Measurements from ENCODE around the gene SBF2.
"Not testable (repeated sequence)": the region's sequence is repeated elsewhere in the genome, so short reads cannot be mapped to it uniquely, and the experiment has no call there.

The SBF2 gene

DNA sequence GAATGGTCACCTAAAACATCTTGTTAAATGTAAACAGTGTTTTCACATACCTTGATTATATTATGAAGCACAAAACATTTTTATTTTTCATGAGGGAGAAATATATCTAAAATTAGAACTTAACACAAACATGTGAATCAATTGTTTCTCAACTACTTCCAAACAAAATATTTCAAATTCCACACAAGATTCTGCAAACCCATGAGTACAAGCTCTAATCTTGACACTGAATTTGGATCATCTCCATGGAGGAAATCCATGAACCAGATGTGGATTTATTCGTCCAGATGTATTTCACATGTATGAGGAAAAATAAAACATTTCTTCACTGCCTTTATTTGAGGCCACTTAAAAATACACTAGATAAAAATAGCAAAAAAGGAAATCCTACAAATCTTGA is 184.2 kb downstream of the SBF2 start:
- no peak for DNase-seq

DNA sequence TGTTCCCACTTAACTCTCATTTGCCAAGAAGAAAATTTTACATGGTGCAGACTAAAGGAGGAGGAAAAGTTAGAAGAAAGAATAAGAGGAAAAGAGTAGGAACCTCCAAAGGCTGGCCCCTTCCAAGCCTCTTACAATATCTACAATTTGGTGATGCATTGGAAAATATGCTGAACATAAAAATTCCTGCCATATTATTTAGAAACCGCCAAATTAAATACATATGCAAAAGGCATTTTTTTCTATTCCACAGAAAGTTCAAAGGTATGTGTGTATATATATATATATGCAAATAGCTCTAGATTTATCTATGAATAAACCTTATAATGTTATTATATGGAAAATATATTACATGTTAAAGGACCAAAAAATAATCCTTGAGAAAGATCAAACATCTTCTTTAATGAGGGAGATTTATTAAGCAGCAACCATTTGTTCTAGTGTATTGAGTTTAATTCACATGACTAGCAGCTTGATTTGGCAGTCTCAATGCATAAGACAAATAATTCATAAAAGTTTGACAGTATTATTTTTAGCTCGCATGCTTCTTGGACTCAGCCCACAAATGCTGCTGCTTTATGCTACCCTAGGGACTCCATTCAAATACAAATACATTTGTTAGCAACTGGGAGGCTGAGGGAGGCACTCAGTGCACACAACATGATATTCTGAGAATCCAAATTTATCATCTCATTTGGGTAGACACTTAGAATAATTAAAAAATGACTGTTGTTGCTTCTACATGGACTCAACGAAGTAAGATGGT is 184.9 kb downstream of the SBF2 start:
- DNase-seq = no peak

DNA sequence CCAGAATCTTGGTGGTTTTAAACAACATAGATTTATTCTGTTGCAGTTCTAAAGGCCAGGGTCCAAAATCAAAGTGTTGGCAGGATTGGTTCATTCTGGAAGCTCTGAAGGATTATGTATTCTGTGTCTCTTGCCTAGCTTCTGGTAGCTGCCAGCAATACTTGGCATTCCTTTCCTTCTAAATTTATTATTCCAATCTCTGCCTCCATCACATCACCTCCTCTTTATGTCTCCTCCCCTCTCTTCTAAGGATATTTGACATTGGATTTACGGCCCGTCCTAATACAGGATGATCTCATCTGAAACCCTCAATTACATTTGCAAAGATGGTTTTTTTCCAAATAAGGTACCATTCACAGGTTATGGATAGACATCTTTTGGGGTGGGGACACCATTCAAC is 186.5 kb downstream of the SBF2 start:
- DNase-seq = no peak

DNA sequence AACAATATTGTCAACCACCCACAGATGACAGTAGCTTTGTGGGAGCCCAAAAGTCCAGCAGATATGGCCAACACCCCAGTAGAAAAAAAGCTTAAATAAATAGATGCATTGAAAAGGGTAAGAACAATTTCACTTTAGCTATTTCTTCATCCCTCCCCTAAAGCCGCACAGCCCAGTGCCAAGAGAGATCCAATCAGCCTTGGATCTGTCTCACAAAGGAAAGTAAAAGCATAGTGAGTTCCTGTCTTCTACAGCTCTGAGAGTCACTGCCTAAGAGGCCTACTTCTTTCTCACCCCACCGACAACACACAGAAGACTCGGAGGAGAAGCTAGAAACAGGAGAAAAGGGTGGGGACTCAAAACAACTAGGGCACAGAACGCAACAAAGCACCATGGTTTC is 196.4 kb downstream of the SBF2 start:
- DNase-seq = no peak

DNA sequence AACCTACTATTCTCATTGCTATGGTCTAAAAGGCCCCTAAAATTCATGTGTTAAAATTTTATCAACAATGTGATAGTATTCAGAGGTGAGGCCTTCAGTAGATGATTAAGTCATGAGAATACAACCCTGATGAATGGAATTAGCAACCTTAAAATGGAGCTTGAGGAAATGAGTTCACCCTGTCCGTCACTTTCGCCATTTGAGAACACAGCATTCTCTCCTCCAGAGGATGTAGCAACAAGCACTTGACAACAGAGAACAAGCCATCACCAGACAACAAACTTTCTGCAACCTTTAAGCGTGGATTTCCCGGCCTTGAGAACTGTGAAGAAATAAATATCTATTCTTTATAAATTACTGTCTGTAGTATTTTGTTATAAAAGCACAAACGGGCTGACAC is 197.0 kb downstream of the SBF2 start:
- DNase-seq = no peak

DNA sequence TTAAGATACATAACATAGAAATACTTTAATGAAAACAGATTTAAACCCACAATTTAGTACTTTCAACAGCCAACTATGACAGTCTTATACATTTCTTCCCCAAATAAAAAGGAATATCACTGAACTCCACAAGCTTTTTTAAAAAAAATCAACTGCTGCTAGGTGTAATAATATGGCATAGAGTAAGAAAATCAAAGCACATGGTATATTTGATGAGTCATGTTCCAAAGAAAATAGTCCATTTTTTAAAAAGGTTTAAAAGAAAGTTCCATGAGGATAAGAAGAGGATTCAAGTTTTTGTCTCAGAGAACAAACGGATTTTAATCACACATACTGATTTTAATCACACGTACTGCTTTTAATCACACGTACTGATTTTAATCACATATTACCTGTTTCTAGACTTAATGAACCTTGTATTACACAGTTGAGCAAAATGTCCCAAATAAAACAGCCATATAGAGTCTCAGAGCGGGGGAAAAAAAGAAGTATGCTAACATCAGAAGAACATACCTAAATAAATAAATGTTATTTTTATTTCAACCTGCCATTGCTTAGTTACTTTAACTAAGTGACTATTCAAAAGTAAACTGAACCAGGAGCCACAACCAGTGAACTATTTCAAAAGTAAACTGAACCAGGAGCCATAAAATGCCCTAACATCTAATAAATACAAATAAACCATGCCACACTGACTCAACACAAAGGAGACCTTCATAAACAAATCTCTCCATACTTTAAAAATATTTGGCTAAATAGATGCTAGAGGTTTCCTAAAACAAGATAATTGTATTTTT is 198.4 kb downstream of the SBF2 start:
- no peak for DNase-seq

DNA sequence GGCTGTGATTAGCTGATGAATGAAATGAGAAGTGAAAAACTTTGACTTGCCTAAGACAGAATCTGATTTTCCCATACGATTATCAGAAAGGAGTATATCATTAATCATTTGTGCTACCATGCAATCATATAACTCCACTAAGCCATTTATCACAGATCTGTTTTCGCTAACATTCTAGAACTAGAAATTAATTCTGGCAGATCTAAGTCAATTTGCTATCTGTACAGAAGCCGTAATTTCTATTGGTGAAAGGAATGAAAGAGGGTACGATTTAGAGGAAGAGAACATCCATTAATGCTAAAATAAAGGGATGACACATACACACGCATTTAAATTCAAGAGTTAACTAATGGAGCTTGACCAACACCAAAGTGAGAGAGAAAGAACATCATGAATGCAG is 201.6 kb downstream of the SBF2 start:
- DNase-seq = no peak

DNA sequence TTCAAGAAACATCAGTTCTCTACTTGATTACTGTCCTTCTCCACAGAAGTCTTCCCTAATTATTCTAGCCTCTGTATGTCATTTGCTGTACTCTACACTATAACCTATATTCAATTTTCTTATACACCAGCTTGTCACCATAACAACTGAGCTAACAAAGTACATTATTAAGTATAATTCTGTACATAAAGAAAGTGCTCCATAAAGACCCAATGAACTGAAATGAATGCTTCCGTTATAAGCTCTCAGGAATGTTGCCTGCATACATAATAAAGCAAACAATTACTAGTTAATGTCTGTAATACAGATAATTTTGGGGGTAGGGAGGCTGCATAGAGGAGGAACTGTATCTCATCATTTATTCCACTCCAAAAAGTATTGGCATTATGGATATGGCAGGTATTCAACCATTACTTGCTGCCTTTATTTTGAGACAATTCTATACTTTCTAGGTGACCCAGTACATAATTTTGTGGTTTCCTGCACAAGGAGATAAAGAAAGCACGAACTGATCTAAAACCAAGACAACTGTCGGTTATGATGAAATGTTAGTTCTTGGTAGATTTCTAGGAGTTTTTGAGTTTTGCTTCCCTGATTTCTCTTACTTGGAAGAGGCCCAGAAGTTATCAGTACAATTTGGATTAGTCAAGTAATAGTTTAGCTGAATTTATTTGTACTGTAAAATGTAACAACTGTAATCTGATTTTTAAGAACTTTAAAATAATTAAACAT is 202.5 kb downstream of the SBF2 start:
- DNase-seq = no peak

DNA sequence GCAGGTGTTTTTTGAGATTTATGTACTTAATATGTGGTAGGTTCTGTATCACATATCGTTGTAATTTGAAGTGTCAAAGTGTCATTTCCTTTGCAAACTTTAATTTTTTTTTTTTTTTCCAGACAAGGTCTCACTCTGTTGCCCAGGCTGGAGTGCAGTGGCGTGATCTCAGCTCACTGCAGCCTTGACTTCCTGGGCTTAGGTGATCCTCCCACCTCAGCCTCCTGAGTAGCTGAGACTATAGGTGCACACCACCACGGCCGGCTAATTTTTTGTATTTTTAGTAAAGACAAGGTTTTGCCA is 206.1 kb downstream of the SBF2 start:
- not testable (repeated sequence) for DNase-seq

DNA sequence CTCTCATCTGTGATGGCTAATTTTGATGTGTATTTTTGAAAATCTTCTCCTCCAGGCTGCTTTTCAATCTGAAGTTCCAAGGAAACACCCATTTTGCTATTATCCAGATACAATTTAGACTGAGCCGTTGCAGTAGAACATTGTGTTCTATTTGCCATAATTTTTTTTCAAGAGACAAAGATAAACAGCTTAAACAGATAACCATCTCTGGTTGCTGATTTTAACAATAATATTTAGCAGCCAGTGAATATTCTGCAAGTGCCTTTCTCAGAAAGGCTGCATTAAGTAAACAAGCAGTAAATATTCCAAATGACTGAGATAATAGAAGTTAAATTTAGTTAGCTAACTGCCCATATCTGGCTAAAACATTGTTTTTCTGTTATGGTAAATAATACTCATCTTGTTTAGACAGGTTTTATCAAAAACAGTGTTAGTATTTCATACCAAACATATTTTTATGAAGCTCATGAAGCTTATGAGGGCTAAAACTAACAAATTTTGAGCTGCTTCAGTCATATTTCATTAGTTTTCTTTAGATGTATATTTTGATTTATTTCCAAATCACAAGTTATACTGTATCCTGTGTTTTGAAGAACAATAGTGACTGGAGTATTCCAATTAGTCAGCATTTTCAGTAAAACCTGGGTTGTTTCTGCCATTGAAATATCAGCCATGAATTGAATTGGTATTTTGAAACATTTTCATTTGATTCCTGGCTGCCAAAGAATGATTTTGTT is 206.7 kb downstream of the SBF2 start:
- DNase-seq = no peak

DNA sequence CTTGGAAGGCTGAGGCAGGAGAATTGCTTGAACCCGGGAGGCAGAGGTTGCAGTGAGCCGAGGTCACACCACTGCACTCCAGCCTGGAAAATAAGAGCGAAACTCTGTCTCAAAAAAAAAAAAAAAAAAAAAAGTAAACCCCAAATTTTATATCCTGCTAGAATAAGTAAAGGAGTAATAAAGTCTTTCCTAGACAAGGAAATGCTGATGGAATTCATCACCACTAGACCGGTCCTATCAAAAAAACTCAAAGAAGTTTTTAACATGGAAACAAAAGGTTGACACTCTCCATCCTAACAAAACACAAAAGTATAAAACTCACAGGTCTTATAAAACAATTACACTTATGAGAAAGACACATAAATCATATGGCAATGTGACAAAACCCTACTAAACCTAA is 213.9 kb downstream of the SBF2 start:
- DNase-seq = no peak

DNA sequence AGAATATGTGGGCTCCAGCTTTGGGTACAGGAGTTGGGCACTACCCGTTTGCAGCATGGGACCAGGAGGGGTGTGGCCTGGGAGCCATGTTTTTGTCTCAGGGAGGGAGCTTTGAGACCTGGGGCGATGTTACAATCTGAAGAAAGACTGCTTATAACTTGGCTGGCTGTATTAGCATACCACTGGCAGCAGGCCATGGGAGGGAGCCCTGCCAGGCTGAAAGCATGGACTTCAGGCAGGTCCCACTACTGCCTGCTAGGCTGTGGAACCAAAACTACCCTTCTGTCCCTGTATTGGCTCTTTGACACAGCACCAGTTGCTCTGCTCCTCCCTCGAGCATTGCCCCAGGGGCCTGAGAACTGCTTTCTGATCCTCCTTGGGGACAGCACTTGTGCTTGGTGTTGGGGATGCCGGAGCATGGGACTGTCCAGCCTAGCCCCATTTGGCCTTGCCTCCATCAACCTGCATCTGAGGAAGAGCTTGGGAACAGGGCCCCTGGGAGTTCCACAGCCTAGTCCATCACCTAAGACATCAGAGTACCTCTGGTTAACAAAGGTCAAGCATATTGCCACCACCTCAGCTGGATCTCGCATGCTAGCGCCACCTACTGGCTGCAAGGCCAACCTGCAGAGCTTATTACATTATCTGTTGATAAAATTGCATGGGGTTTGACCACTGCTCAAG is 217.4 kb downstream of the SBF2 start:
- DNase-seq = peak; percentile 73

DNA sequence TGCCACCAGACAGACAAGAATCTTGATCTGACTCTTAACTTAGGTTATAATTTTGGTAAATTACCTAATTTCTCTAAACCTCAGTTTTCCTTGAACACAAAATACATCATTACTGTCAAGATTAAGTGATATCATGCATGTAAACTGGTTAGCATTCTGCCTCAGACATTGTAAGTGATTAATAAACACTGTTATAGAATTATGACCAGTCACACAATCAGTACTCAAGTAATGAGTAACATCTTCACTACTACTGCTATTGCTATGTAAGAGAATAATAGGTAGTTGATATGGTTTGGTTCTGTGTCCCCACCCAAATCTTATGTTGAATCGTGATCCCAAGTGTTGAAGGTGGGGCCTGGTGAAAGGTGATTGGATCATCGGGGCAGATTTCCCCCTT is 218.9 kb downstream of the SBF2 start:
- DNase-seq = no peak

DNA sequence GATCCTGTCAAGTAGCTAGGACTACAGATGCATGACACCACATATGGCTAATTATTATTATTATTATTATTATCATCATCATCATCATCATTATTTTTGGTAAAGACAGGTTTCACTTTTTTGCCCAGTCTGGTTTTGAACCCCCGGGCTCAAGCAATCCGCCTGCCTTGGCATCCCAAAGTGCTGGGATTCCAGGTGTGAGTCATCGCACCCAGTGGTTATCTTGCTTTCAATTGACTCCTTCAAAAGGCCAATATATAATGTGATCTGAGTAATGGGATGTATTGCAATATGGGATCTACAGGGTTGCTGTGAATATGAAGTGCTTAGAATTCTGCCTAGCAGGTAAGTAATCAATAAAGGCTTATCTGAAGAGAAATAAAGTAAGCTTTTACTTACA is 221.2 kb downstream of the SBF2 start:
- DNase-seq = no peak

DNA sequence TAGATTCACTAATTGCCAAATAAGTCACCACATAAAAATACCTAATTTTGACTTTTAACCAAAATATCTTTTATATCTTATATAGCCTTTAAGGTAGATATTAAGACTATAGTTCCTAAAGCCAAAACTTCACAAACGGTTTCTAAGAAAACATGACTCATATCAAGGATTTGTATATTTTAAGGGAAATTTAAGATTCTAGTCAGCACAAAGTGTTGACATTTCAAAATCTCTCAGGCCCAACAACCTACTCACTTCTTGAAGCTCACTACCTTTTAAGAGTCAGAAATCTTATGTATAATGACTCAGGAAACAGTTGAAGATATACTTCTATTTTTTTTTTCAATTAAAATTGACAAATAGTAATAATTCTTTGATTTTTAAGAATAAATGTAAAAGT is 221.9 kb downstream of the SBF2 start:
- no peak for DNase-seq

DNA sequence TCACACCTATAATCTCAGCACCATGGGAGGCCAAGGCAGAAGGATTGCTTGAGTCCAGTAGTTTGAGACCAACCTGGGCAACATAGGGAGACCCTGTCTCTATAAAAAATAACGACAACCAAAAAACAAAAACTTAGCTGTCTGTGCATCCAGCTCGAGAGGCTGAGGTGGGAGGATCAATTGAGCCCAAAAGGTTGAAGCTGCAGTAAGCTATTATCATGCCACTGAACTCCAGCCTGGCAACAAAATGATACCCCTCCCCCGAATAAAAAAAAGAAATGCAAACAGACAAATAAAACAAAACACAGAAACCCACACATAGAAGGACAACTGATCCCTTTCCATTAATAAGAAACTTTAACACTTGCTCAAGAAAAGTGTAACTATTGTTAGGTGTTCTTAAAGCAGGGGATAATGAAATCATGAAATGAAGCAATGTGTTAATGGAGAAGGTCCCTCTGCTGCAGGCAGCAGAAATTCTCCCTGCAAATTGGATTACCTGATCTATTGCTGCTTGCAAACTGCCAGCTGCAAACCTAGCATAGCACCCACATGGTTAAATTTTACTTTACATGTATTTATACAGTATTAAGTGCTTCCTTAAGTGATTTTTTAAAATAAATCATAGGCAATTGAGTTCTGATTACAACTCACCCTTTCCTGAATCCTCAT is 226.3 kb downstream of the SBF2 start:
- peak; percentile 4 for DNase-seq

DNA sequence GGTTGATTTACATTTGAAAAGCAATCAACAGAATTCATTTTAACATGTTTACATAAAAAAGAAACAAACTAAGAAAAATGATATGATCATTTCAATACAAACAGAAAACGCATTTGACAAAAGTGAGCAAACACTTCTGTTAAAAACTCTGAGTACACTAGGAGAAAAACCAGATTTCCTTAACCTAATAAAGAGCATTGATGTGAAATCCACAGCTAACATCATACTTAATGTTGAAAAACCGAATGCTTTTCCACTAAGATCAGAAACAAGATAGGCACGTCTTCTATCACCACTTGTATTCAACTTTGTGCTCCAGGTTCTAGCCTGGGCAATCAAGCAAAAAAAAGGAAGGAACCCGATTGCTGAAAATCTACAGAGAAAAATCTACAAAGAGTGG is 227.6 kb downstream of the SBF2 start:
- peak; percentile 39 for DNase-seq

DNA sequence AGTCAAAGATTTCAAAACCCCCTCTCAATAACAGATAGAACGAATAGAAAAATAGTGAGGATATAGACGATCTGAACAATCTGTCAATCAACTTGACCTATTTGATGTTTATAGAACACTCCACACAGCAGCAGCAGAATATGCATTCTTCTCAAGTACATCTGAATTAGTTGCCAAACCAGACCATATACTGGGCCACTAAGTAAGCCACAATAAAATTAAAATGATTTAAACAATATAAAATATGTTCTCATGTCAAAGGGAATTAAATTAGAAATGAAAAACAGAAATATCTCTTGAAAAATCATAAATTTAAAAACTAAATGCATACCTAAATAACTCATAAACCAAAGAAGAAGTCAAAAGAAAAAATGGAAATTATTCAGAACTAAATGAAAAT is 229.2 kb downstream of the SBF2 start:
- no peak for DNase-seq

DNA sequence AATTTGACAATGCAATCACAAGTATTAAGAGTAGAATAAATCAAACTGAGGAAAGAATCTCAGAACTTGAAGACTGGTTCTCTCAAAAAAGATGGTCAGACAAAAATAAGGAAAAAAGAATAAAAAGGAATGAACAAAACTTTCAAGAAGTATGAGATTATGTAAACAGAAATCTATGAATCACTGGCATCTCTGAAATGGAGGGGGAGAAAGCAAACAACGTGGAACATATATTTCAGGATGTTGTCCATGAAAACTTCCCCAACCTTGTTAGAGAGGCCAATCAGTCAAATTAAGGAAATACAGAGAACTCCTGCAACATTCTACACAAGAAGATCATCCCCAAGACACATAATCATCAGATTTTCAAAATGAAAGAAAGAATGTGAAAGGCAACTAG is 235.7 kb downstream of the SBF2 start:
- no peak for DNase-seq

DNA sequence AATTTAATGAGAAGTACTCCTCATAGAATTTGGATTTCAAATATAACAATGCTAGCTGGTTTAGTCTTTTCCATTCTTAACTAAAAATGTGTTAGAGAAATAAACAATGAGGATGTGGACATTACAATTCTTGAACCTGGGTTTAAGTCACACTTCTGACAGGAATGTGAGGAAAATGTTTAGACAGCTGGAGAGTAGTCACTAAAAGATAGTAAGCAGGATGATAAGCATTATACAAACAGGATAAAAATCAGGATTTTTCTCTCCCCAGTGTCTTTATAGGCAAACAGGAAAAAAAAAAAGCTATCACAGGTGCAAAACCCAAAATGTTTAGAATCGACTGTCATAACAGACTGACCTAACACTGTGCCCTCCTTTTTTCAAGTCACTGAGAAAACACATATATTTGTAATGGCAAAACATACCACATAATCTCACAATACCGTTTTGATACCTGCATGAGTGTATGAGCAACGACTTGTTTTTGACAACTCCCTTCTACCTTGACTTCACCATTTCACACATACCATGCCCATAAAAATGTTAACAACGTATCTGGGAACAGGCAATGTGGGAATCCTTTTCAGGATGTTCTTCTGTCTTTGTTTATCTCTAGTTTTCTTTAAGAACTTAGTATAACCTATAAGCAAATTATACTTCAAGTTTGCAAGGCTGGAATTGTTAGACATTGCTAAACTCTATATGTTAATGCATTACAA is 242.0 kb downstream of the SBF2 start:
- peak; percentile 14 for DNase-seq

DNA sequence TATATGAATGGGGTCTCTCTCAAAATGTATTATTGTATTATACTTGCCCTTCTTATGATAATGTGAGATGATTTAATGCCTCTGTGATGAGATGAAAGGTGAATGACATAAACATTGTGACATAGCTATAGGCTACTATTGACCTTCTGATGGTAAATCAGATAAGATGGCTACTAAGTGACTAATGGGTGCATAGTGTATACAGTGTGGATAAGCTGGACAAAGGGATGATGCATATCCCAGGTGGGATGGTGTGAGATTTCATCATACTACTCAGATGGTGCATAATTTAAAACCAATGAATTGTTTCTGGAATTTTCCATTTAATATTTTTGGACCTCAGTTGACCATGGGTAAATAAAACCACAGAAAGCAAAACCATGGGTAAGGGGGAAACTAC is 243.5 kb downstream of the SBF2 start:
- DNase-seq = peak; percentile 75

DNA sequence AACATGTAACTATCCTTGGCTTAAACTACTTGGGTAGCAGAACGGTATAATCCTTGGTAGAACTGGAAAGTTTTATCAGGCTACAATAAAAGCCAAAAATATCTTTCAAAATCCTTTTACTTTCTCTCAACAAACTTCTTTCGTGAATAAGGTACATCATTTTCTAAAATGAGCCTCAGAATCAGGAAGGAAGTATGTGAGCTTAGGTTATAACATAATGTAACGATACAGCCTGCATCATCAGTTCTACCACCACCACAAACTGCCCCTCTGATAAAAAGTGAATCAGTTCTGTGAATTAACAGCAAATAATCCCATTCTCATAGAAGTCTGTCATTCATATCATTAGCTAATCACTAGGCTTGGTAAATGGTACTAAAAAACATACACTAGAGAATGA is 244.3 kb downstream of the SBF2 start:
- DNase-seq = no peak
